Aorta (tissue), 5 donors: Measurements from ENCODE around the gene MYOG. TPM values are rescaled to one million over a fixed set of nuclear protein-coding genes. Genes with fewer than 3 reads are reported as not detected.

ENCODE experiments used
- ATAC-seq: fragments of 200-7000 bp; cut with Tn5 transposase; one replicate; pipeline ENCODE4 v1.9.1; 2022; ENCODE audit warnings: moderate library complexity; ENCODE audit not compliant: low FRiP score
- DNase-seq, 2 donors: peaks; one replicate each; pipeline ENCODE4 v3.0.0-alpha.2; 2020
- H3K27ac ChIP-seq, 2 donors: one replicate each; pipeline ENCODE4 v1.5.1; 2013; ENCODE audit warnings: low read length in 2 of 2, mild to moderate bottlenecking in 2 of 2, moderate library complexity in 2 of 2, control low read depth in 1 of 2, inconsistent platforms in 1 of 2, low read depth in 1 of 2
- H3K27me3 ChIP-seq, 2 donors: one replicate each; pipeline ENCODE4 v1.6.1; 2013; ENCODE audit warnings: control low read depth in 1 of 2, low read length in 1 of 2, mild to moderate bottlenecking in 1 of 2, moderate library complexity in 1 of 2; ENCODE audit not compliant: insufficient read depth in 2 of 2, control insufficient read depth in 1 of 2
- H3K36me3 ChIP-seq, 2 donors: one replicate each; pipeline ENCODE4 v1.6.1; 2013; ENCODE audit warnings: control low read depth in 1 of 2, low read length in 1 of 2, mild to moderate bottlenecking in 1 of 2; ENCODE audit not compliant: insufficient read depth in 2 of 2, control insufficient read depth in 1 of 2
- H3K4me1 ChIP-seq, 2 donors: one replicate each; pipeline ENCODE4 v1.6.1; 2013; ENCODE audit warnings: low read length in 2 of 2, control low read depth in 1 of 2, mild to moderate bottlenecking in 1 of 2, moderate library complexity in 1 of 2; ENCODE audit not compliant: insufficient read depth in 2 of 2, control insufficient read depth in 1 of 2
- H3K4me3 ChIP-seq, 2 donors: one replicate each; pipeline ENCODE4 v1.5.1; 2013; ENCODE audit warnings: low read length in 2 of 2, control low read depth in 1 of 2, mild to moderate bottlenecking in 1 of 2
- H3K9me3 ChIP-seq: one replicate; pipeline ENCODE4 v1.6.1; 2013; ENCODE audit warnings: mild to moderate bottlenecking, low read length; ENCODE audit not compliant: control insufficient read depth
- WGBS, 2 donors: extraction: QIAGEN DNeasy Blood & Tissue Kit; methylation state at CpG; one replicate each; pipeline ENCODE4 v1.1.7; 2013; 5-methylcytosine and 5-hydroxymethylcytosine counted together
- intact Hi-C, 2 donors: fragments of 100-400 bp; cut with DNase I; formaldehyde crosslinking; loops; one replicate each; pipeline versions ENCODE4 v1.14.2 to v1.15.0; 2022
- polyA plus RNA-seq, 2 donors: library from polyadenylated mRNA; stranded (reverse); fragments of 200-250 nt; gene quantifications; one replicate each; pipeline ENCODE4 v1.2.3, GENCODE V29; 2013
- total RNA-seq, 2 donors: library from RNA; stranded (reverse); fragmentation: NEBNext Ultra II Directional; extraction: Animal tissue kit (Norgen Biotek cat#: 25700); gene quantifications; one replicate each; pipeline ENCODE4 v1.2.1, GENCODE V29; 2021
- donor health status: healthy with polysubstance abuse.
- donor health status: Bipolar disorder and iron deficiency.
- donor health status: DM: no; HTN: no; CAD: no.
- donor health status: DM: no; HTN: no; CAD: no.
- donor health status: DM: yes; HTN: yes; CAD: no.

The MYOG gene
- total and polyA plus RNA-seq, 4 donors, result not detected

DNA sequence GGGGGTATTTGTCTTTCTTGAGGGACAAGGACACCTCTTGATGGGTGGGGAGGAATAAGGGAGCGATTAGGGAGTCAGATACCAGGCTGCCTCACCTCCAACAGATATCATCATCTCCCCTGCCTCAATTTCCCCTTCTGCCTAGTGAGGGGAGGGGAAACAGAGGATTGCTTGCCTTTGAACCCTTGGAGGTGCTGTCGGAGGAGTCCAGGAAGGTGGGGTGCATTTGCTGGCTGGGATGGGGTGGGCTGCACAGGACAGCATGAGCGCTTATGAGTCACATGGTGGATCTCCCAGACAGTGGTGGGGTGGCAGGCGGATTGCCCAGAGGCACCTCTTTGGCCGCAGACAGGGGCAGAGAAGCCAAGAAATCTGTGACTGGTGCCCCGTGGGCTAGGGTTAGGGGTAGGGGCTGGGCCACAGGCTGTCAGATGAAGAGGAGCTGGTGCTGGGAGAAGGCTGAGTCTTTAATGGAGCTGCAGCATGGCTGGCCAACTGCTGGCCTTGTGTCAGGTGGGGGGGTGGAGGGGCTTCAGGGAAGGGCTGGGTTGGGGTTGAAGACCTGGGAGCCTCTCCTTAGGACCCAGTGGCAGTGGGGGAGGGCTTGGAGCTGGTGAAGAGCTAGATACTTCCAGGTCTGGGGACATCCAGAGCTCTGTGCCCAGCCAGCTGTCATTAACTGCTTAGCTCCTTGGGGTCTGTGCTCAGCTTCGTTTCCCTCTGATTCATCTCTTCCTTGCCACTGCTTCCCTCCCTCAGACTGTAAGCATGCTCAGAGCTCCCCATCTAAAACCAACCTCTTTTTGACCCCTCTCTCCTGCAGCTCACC lies 34.7 kb upstream of the MYOG start:
- intact Hi-C loops, result no loop called here
- no peaks in the 10 kb centered on the region for H3K27me3 ChIP-seq
- H3K4me1 ChIP-seq, result no peaks in the 10 kb centered on the region
- H3K4me3 ChIP-seq, result no peak overlapping the region
- DNase-seq (no peak), ATAC-seq (no peak)
- no peak overlapping the region for H3K27ac ChIP-seq
- H3K9me3 ChIP-seq, result no peaks in the 10 kb centered on the region
- no peaks in the 10 kb centered on the region for H3K36me3 ChIP-seq
- 79 to 81% methylated on average over 7 of the region's 7 CpGs for WGBS, 2 donors

DNA sequence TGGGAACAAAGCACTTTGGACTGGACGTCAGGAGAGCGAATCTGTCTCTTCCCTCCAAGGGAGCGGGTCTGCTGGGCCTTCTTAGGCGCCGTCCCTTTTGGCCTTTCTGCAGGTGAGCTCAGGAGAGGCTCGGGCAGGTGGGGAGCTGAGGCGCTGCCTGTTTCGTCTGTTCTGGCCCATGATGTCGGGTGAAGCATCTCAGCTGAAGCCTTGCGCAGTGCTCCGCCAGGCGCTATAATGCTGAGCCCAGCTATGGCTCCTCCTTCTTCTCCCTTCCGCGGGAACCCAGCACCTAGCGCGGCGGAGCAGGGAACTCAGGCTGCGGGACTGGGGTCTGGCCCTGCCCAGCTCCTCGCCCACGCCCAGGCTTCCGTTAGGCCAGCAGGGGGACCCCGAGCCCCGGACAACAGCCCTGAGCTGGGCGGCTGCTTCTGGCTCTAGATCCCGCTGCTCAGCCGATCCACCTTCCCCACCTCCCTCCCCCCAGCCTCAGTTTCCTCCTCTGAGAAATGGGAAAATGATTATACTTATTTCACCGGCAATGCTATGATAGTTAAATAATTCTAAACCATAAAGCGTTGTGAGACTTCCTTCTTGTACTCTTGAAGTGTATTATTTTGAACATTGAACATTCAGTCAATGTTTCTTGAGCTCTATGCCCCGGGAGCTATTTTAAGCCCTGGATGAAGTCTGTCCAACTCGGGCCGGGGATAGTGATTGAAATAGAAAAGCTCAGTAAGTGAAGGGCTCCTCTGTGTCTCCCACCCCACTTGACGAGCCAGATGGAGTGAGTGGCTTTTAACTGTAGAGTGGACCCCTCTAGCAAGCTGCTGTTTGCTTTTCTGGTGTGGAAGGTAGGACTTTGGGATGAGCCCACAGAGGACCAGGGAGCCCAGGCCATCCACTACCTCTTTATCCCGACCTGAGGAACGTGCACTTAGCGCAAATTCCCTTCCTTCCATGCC lies 32.1 kb upstream of the MYOG start:
- ATAC-seq, result peak; percentile 88
- no peaks in the 10 kb centered on the region for H3K36me3 ChIP-seq
- no peak overlapping the region for H3K27ac ChIP-seq
- H3K9me3 ChIP-seq, result no peaks in the 10 kb centered on the region
- WGBS, 2 donors, result 16% methylated on average over 35 of the region's 35 CpGs
- intact Hi-C loops, result loop anchor here (1.0 to 5.0 kb wide), 2 partner anchors 99 kb away; no protein-coding TSS in a partner anchor
- H3K4me1 ChIP-seq, result no peaks in the 10 kb centered on the region
- DNase-seq, result peak; percentile 77 to 92
- H3K27me3 ChIP-seq, result no peaks in the 10 kb centered on the region
- no peak overlapping the region for H3K4me3 ChIP-seq

DNA sequence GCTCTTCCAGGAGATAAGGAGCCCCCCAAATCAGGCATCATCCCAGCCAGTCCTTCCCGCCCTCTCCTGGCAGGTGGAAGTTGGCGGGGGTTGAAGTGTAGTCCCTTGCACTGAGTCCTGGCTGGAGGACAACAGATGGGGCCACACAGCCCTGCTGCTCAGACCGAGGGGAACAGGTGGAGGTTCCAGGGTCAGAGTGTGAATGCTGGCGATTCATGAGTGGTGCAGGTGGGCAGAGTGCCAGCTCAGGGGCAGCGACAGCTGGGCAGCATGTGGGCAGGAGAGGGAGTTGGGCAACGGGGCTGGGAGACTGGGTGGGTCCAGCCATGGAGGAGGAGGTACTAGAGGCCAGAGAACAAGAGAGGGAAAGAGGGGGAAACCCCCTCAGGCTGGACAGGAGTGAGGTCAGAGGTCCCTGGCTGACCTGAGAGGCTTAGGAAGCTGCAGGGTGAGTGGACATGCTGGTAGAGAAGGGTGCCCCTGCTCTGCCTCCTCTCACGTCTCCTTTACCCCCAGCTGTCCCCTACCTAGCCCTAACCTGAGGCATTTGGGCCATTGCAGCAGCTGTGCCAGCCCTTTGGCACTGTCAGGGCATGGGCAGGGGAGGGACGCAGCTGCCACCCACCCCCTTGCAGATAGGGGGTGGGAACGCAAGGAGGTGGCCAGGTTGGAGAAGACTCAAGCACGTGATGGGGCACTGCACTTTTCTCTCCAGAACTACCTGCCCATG lies 30.4 kb upstream of the MYOG start:
- no peaks in the 10 kb centered on the region for H3K4me1 ChIP-seq
- H3K27me3 ChIP-seq, result peaks cover 0 to 3% of the 10 kb centered on the region in 2 donors
- DNase-seq (no peak), ATAC-seq (no peak)
- intact Hi-C loops, result loop anchor here in 1 of 2 donors (5.0 kb wide), 1 partner anchor 101 kb away; no protein-coding TSS in a partner anchor
- no peak overlapping the region for H3K27ac ChIP-seq
- WGBS, 2 donors, result 53 to 56% methylated on average over 10 of the region's 10 CpGs
- no peaks in the 10 kb centered on the region for H3K36me3 ChIP-seq
- H3K4me3 ChIP-seq, result no peak overlapping the region
- H3K9me3 ChIP-seq, result no peaks in the 10 kb centered on the region

DNA sequence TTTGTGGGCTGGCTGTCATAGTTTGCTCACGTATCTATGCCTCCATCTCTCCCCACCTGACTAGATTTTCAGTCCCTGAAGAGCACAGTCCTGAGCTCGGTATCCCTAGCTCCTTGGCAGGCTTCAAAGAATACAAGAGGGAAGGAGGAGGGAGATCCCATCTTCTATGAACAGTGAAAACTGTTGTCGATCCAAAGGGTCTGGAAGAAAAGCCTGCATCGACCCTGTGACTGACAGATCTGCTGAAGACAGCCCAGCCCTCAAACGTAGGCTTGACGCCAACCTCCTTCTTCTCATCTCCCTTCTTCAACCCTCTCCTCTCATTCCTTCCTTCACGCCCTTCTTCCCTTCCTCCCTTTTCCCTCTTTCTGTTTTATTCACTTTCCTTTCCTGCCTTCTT lies 28.4 kb upstream of the MYOG start:
- WGBS, 2 donors, result 67 to 68% methylated on average over 7 of the region's 7 CpGs
- no peak for DNase-seq

DNA sequence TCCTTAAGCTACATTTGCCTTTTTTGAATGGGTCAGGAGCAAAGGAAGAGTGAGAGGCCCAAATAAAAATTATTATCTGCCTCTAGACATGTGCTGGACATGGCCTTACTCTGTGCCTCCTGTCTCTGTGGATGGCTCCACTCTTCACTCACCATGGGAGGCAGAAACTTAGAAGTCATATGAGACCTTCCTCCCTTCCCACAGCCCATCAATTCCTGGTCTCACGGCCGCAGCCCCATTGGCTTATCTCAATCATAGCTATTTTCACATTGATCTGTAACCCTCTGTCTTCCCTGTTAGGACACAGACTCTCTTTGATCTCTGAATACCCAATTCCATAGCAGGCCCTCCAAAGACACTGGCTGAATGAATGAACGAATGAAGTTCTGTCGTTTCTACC lies 27.5 kb upstream of the MYOG start:
- no peaks in the 10 kb centered on the region for H3K36me3 ChIP-seq
- DNase-seq, result no peak
- no peak for ATAC-seq

More for the DNA sequence above, 28.4 kb upstream of the MYOG start:
- no peak for ATAC-seq
- no peaks in the 10 kb centered on the region for H3K4me1 ChIP-seq
- H3K36me3 ChIP-seq, result no peaks in the 10 kb centered on the region
- H3K4me3 ChIP-seq, result no peak overlapping the region
- H3K27ac ChIP-seq, result no peak overlapping the region
- intact Hi-C loops, result no loop called here
- H3K27me3 ChIP-seq, result peaks cover 0 to 3% of the 10 kb centered on the region in 2 donors
- no peaks in the 10 kb centered on the region for H3K9me3 ChIP-seq

DNA sequence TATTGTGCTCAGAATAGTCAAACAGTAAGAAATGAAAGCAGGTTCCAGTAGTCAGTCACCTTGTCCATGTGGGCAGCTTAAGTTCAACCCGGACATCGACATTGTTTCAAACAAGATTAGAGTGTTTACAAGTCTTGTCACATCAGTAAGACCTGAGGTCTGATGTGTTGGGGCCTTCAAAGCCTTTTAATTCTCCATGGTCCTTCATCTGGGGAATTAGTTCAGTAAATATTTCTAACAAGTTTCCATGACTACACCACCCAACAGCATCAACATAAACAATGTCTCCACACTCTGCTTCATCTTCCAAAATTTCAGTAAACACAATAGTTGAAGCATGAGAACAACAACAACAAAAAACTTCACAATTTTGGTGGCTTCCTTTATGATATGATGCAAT lies 26.7 kb upstream of the MYOG start:
- DNase-seq, result no peak
- H3K27ac ChIP-seq, result no peak overlapping the region
- no peaks in the 10 kb centered on the region for H3K9me3 ChIP-seq
- intact Hi-C loops, result no loop called here
- WGBS, 2 donors, result 70 to 75% methylated on average over 2 of the region's 2 CpGs
- no peaks in the 10 kb centered on the region for H3K36me3 ChIP-seq
- peaks cover 0 to 3% of the 10 kb centered on the region in 2 donors for H3K27me3 ChIP-seq
- no peak overlapping the region for H3K4me3 ChIP-seq
- no peaks in the 10 kb centered on the region for H3K4me1 ChIP-seq
- ATAC-seq, result no peak

More for the DNA sequence above, 27.5 kb upstream of the MYOG start:
- Histone ChIP-seq H3K27ac (no peak overlapping the region), H3K4me3 (no peak overlapping the region), H3K4me1 (no peaks in the 10 kb centered on the region), H3K27me3 (peaks cover 0 to 3% of the 10 kb centered on the region in 2 donors), H3K9me3 (no peaks in the 10 kb centered on the region)
- WGBS, 2 donors, result 59 to 81% methylated on average over 4 of the region's 4 CpGs
- intact Hi-C loops, result no loop called here

DNA sequence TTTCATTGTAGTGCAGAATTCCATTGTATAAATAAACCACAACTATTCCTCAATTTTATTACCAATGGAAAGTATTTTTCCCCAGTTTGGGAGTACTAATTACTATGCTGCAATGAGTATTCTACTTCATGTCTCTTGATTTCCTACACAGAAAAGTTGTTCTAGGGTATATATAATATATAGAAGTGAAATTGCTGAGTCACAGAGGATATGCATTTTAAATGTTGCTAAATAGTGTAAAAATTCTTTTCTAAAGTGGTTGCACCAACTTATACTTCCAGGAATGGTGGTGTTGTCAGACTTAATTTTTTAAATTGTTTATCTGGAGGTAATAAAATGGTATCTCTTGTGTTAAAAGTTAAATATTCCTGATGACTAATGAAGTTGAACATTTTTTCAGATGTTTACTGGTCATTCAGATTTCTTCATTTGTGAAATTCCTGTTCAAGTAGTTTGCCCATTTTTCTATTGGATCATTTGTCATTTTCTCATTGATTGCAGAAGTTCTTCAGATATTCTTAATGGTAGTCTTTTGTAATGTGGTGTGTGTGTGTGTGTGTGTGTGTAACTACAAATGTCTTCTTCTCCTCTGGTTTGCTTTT lies 19.1 kb upstream of the MYOG start:
- ATAC-seq (no peak), DNase-seq (no peak)
- Histone ChIP-seq H3K9me3 (no peaks in the 10 kb centered on the region), H3K36me3 (no peaks in the 10 kb centered on the region), H3K4me1 (no peaks in the 10 kb centered on the region), H3K27me3 (no peaks in the 10 kb centered on the region), H3K27ac (no peak overlapping the region), H3K4me3 (no peak overlapping the region)
- intact Hi-C loops, result no loop called here
